Cardiac fibroblast (primary cell): Measurements from ENCODE around the gene NABP1.

Experiments used
- DNase-seq, 2 donors: peaks; one replicate each; pipeline versions ENCODE4 v3.0.0 to v3.0.0-alpha.2; 2010; ENCODE audit warnings: low read depth in 2 of 2
- H3K4me3 ChIP-seq, 2 donors: replicated peaks in 1 of 2; 1 replicate in 1 of 2; 2 replicates in 1 of 2; pipeline ENCODE4 v1.5.1; 2011; ENCODE audit warnings: low read depth in 2 of 2, low read length in 2 of 2, mild to moderate bottlenecking in 2 of 2, moderate library complexity in 1 of 2
- CTCF ChIP-seq: IDR thresholded peaks from one replicate; pipeline ENCODE4 v1.5.1; 2011; ENCODE audit warnings: low read depth, mild to moderate bottlenecking, low read length, inconsistent platforms

NABP1 gene

DNA sequence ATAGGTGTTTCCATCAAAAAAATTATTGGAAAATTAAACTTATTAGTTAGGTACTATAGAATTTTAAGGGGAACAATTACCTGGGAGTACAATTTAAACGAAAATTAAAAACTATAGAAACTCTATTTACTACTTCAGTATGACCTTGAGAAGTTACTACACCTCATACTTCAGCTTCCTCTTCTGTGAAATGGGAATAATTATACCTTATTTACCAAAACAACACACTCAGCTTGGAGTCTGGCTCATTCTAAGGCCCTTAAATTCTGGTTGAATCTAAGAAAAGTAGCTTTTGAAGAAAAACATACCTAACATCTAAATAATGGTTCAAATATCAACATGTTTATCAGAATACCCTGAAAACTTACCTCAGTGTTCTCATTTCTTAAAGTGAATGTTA is 2.7 kb downstream of the NABP1 start:
- no peak for TF ChIP-seq CTCF
- peak overlapping the region; percentile 9 to 75 for H3K4me3 ChIP-seq
- DNase-seq, result no peak

- DNase-seq, result peak in 1 of 2 donors; percentile 60
- TF ChIP-seq CTCF, result no peak
- H3K4me3 ChIP-seq, result peak overlapping the region in 1 of 2 donors; percentile 75
Observed at GRCh38 chr2:191682126-191682525, 4.2 kb downstream of the NABP1 start.

- no peak overlapping the region for H3K4me3 ChIP-seq
- no peak for TF ChIP-seq CTCF
- no peak for DNase-seq
Observed at GRCh38 chr2:191686066-191686465, 8.1 kb downstream of the NABP1 start.

GRCh38 chr2:191686729-191687128 is 8.8 kb downstream of the NABP1 start:
- no peak for TF ChIP-seq CTCF
- no peak for DNase-seq
- H3K4me3 ChIP-seq, result no peak overlapping the region

GRCh38 chr2:191687867-191688266 is 9.9 kb downstream of the NABP1 start:
- TF ChIP-seq CTCF, result no peak
- no peak overlapping the region for H3K4me3 ChIP-seq
- DNase-seq, result no peak

DNA sequence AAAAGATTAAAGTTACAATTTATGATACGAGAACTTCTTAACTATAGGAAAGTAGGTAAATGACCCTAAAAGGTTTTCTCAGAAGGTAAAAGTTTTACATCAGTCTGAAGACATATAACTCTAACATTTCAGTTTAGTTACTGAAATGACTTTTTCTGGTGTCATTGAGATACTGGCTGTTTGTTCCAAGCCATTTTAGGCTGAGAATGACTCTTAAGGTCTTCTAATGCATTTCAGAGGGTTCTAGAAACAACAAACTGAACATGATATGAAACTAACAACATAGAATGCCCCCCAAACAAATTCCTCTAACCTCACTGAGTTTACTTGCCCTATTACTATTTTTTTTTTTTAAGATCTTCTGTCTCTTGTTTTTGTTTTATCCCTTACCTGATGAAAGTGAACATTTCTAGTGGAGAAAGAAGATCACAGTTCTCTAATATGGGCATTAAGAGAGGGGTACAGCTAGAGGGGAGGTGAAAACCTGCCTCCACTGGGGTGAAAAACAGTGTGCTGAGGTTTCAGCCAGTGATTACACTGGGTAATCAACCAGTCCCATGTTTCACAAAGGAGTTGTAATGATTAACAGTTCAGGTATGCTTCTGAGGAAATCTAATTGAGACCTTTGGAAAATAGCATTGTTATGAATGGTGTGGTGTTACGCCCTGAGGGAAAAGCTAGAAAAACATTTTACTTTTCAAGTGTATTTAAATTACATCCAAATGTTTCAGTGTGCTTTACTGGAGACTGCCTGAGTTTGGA is 11.2 kb downstream of the NABP1 start:
- no peak for TF ChIP-seq CTCF
- no peak overlapping the region for H3K4me3 ChIP-seq
- peak; percentile 73 to 91 for DNase-seq

DNA sequence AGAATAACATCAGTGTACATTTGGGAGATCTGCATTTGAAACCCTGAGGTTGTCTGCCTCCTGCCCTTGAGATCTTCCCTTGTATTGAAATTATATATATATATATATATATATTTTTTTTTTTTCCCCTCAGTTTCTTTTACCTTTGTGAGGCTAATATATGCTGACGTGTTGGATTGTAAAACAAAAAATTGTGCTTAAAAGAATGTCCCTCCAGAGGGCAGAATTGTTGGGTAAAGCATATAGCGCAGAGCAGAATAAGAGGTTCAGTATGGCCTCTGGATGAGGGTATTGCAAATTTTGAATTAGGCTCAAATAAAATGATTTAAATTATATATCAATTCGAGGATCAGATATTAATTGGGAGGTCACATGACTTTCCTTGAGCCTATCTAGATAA is 12.4 kb downstream of the NABP1 start:
- no peak overlapping the region for H3K4me3 ChIP-seq
- no peak for TF ChIP-seq CTCF
- DNase-seq, result no peak
